K562 (cell line): ENCODE results near the gene AHI1. TPM values are rescaled to one million over a fixed set of nuclear protein-coding genes. Genes with fewer than 3 reads are reported as not detected.
A peak's percentile ranks its signal among the peaks of the same experiment; 100 is the strongest.

ENCODE experiments used
- FOXM1 ChIP-seq, 2 experiments: fragments of 450-650 bp in 1 of 2; sonication (generic) in 1 of 2; formaldehyde crosslinking in 1 of 2; IDR thresholded peaks; 2 replicates each; pipeline versions ENCODE4 v1.6.1 to v1.9.0; 2017 to 2022; ENCODE audit warnings: low read depth in 2 of 2, mild to moderate bottlenecking in 2 of 2, missing genetic modification reagents in 1 of 2, moderate library complexity in 1 of 2
- IRF9 ChIP-seq: fragments of 450-650 bp; IDR thresholded peaks from 2 replicates; pipeline ENCODE4 v1.6.1; 2016; ENCODE audit warnings: missing biosample characterization, missing genetic modification characterization
- JUND ChIP-seq, 2 experiments: IDR thresholded peaks; 2 replicates in 1 of 2; 3 replicates in 1 of 2; pipeline ENCODE4 v1.6.1; 2011; ENCODE audit warnings: borderline replicate concordance in 2 of 2, low read depth in 2 of 2, low read length in 2 of 2, improper control_type of control experiment in 1 of 2, missing biosample characterization in 1 of 2, missing genetic modification characterization in 1 of 2, missing genetic modification reagents in 1 of 2
- RAD21 ChIP-seq, 2 experiments: fragments of 250-450 bp in 1 of 2; fragments of 450-650 bp in 1 of 2; sonication (Bioruptor Pico) in 1 of 2; formaldehyde crosslinking in 1 of 2; IDR thresholded peaks in 1 of 2; conservative IDR thresholded peaks in 1 of 2; 2 replicates each; pipeline versions ENCODE4 v1.4.0 to v1.8.0; 2020 to 2022; ENCODE audit warnings: mild to moderate bottlenecking in 2 of 2, moderate library complexity in 1 of 2
- ZNF431 ChIP-seq: sonication (generic); formaldehyde crosslinking; IDR thresholded peaks from 2 replicates; pipeline ENCODE4 v1.8.0; 2022; ENCODE audit warnings: mild to moderate bottlenecking, missing genetic modification reagents
- polyA plus RNA-seq, 8 experiments: library from polyadenylated mRNA; depleted of rRNA in 4 of 8; stranded (reverse) in 5 of 8; unstranded in 3 of 8; fragments of >200 nt; fragmentation: Nextera tagmentation in 2 of 8; fragmentation: Illumina TruSeq in 1 of 8; extraction: Ambion mirVana in 2 of 8; extraction: Trizol in 1 of 8; gene quantifications; 2 replicates each; pipeline versions ENCODE4 v1.2.1 to v1.2.3, GENCODE V29; 2011 to 2014; ENCODE audit warnings: inconsistent platforms in 1 of 8, missing spikeins in 1 of 8
- total RNA-seq, 7 experiments: library from RNA; depleted of rRNA in 6 of 7; stranded (reverse); fragments of >200 nt in 6 of 7; fragmentation: Illumina TruSeq in 2 of 7; extraction: Trizol in 2 of 7; gene quantifications; 2 replicates each; pipeline versions ENCODE4 v1.2.1 to v1.2.3, GENCODE V29; 2011 to 2021; ENCODE audit warnings: low replicate concordance in 1 of 7
- TF ChIP-seq, protein P1 (sequence below): fragments of 450-650 bp; formaldehyde crosslinking; IDR thresholded peaks from 2 replicates; pipeline ENCODE4 v1.4.0; 2020; ENCODE audit warnings: mild to moderate bottlenecking, moderate library complexity
- TF ChIP-seq, protein P2 (sequence below), 2 experiments: fragments of 450-650 bp in 1 of 2; sonication (generic) in 1 of 2; formaldehyde crosslinking in 1 of 2; IDR thresholded peaks; 2 replicates each; pipeline versions ENCODE4 v1.7.1 to v1.9.0; 2016 to 2022; ENCODE audit warnings: inconsistent platforms in 1 of 2, mild to moderate bottlenecking in 1 of 2, missing genetic modification reagents in 1 of 2
- TF ChIP-seq, protein P3 (sequence below): fragments of 450-650 bp; IDR thresholded peaks from 2 replicates; pipeline ENCODE4 v1.6.1; 2016; ENCODE audit warnings: mild to moderate bottlenecking

Gene AHI1
- total and polyA plus RNA-seq, 9 of the 15 experiments (the other 6 are each of a cell fraction or from before 2014, with no cell fraction given), result 24.7 to 54.9 (median 32.2) TPM

GRCh38 chr6:135423649-135424128 lies 73.9 kb downstream of the AHI1 start (continued):
- TF ChIP-seq, protein P1, sequence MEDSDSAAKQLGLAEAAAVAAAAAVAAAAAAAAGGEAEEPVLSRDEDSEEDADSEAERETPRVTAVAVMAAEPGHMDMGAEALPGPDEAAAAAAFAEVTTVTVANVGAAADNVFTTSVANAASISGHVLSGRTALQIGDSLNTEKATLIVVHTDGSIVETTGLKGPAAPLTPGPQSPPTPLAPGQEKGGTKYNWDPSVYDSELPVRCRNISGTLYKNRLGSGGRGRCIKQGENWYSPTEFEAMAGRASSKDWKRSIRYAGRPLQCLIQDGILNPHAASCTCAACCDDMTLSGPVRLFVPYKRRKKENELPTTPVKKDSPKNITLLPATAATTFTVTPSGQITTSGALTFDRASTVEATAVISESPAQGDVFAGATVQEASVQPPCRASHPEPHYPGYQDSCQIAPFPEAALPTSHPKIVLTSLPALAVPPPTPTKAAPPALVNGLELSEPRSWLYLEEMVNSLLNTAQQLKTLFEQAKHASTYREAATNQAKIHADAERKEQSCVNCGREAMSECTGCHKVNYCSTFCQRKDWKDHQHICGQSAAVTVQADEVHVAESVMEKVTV (CRISPR knock-in tag), result peak; percentile 74
- TF ChIP-seq, protein P2, sequence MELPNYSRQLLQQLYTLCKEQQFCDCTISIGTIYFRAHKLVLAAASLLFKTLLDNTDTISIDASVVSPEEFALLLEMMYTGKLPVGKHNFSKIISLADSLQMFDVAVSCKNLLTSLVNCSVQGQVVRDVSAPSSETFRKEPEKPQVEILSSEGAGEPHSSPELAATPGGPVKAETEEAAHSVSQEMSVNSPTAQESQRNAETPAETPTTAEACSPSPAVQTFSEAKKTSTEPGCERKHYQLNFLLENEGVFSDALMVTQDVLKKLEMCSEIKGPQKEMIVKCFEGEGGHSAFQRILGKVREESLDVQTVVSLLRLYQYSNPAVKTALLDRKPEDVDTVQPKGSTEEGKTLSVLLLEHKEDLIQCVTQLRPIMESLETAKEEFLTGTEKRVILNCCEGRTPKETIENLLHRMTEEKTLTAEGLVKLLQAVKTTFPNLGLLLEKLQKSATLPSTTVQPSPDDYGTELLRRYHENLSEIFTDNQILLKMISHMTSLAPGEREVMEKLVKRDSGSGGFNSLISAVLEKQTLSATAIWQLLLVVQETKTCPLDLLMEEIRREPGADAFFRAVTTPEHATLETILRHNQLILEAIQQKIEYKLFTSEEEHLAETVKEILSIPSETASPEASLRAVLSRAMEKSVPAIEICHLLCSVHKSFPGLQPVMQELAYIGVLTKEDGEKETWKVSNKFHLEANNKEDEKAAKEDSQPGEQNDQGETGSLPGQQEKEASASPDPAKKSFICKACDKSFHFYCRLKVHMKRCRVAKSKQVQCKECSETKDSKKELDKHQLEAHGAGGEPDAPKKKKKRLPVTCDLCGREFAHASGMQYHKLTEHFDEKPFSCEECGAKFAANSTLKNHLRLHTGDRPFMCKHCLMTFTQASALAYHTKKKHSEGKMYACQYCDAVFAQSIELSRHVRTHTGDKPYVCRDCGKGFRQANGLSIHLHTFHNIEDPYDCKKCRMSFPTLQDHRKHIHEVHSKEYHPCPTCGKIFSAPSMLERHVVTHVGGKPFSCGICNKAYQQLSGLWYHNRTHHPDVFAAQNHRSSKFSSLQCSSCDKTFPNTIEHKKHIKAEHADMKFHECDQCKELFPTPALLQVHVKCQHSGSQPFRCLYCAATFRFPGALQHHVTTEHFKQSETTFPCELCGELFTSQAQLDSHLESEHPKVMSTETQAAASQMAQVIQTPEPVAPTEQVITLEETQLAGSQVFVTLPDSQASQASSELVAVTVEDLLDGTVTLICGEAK (IDR thresholded peaks at IDR 0.05), result peak; percentile 69
- TF ChIP-seq, protein P2 (CRISPR knock-in tag; IDR thresholded peaks at IDR 0.05), result no peak
- no peak for TF ChIP-seq ZNF431 (CRISPR knock-in tag)
- TF ChIP-seq FOXM1 (IDR thresholded peaks at IDR 0.05; ENCODE audit: low read depth), result no peak
- TF ChIP-seq FOXM1 (CRISPR knock-in tag; IDR thresholded peaks at IDR 0.05; ENCODE audit: low read depth), result no peak
- TF ChIP-seq, protein P3, sequence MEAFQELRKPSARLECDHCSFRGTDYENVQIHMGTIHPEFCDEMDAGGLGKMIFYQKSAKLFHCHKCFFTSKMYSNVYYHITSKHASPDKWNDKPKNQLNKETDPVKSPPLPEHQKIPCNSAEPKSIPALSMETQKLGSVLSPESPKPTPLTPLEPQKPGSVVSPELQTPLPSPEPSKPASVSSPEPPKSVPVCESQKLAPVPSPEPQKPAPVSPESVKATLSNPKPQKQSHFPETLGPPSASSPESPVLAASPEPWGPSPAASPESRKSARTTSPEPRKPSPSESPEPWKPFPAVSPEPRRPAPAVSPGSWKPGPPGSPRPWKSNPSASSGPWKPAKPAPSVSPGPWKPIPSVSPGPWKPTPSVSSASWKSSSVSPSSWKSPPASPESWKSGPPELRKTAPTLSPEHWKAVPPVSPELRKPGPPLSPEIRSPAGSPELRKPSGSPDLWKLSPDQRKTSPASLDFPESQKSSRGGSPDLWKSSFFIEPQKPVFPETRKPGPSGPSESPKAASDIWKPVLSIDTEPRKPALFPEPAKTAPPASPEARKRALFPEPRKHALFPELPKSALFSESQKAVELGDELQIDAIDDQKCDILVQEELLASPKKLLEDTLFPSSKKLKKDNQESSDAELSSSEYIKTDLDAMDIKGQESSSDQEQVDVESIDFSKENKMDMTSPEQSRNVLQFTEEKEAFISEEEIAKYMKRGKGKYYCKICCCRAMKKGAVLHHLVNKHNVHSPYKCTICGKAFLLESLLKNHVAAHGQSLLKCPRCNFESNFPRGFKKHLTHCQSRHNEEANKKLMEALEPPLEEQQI, result peak; percentile 84
- 0 out of 2 replicates have a peak, but pooled peaks have one; percentile 30 for TF ChIP-seq JUND (IDR thresholded peaks at IDR 0.05; ENCODE audit: borderline replicate concordance, low read depth, low read length)
- TF ChIP-seq JUND (tag; IDR thresholded peaks at IDR 0.05; ENCODE audit: borderline replicate concordance, low read depth, low read length), result peak; percentile 39; the same call in 2 of the 3 replicates
- peak; percentile 87 to 94 for TF ChIP-seq RAD21 (CRISPR knock-in tag; conservative IDR thresholded peaks at IDR 0.05 in 1 of 2, IDR thresholded peaks at IDR 0.05 in 1 of 2)
- no peak for TF ChIP-seq IRF9
